ENCODE results near the gene ASPHD1. TPM values are rescaled to one million over a fixed set of nuclear protein-coding genes. Genes with fewer than 3 reads are reported as not detected.
A peak's percentile ranks its signal among the peaks of the same experiment; 100 is the strongest.

ASPHD1 gene
- total RNA-seq, 4 donors from 2014 or later, result 0.33 TPM; not detected in 3

DNA sequence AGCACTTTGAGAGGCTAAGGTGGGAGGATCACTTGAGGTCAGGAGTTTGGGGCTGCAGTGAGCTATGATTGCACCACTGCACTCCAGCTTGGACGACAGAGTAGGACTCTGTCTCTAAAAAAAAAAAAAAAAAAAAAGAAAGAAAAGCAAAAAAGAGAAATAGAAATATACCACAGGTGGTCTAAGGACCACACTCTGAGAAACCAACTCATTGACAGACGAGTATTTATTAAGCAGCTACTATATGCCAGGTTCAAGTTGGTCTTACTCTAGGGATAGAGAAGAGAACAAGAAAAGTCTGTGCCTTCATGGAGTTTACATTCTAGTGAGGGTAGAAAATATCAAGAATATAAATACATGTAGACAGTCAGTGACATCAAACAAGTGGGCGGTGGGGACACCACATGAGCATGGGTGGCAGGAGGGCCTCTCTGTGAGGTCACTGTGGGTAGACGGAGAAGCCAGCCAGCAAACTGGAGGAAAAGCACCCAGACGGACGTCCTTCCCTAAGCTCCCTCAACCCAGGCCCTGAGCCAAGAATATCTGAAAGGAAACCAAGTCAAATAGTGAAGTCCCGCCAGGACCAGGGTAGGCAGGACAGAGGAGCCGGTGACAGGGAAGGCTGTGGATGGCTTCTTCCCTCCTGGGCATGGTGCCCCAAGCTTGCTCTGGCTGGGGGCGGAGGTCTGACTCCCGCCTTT is 42.0 kb upstream of the ASPHD1 start:
- intact Hi-C loops (cut with DNase I), result no loop called here
- 76% methylated on average over 10 of the region's 10 CpGs for WGBS
- no peak overlapping the region for H3K27ac ChIP-seq (replicated peaks in 1 of 4)
- DNase-seq (ENCODE audit: extremely low spot score), result no peak
- no peaks in the 10 kb centered on the region for H3K9me3 ChIP-seq
- peaks cover 17 to 25% (median 22%) of the 10 kb centered on the region in 4 donors for H3K4me1 ChIP-seq
- TF ChIP-seq POLR2A (IDR thresholded peaks at IDR 0.05; ENCODE audit: low read depth) (no peak), POLR2AphosphoS5 (IDR thresholded peaks at IDR 0.05) (no peak), EP300 (IDR thresholded peaks at IDR 0.05) (no peak)
- no peak overlapping the region for H3K4me3 ChIP-seq
- peaks cover 19 to 37% (median 31%) of the 10 kb centered on the region in 4 donors for H3K36me3 ChIP-seq
- no peaks in the 10 kb centered on the region for H3K27me3 ChIP-seq

DNA sequence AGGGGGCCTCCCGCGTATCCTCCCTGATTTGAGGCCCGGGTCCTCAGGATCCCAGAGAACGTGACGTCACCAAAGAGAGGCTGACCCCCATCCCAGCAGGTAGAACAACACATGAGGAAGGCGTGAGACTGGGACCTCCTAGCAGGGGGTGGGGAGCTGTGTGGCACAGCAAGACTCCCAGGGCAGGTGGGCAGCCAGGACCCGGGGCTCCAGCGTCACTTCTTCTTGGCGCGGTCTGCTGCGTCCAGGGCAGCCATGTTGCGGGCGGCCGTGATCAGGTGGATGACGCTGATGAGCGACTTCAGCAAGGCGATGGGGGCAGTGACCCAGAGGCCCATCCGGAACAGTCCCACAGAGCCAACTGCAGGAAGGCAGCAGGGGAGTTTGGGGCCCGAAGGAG is 41.3 kb upstream of the ASPHD1 start:
- Histone ChIP-seq H3K27ac (replicated peaks in 1 of 4) (no peak overlapping the region), H3K9me3 (no peaks in the 10 kb centered on the region), H3K4me3 (no peak overlapping the region), H3K27me3 (no peaks in the 10 kb centered on the region), H3K36me3 (peaks cover 19 to 37% (median 31%) of the 10 kb centered on the region in 4 donors), H3K4me1 (peaks cover 17 to 30% (median 28%) of the 10 kb centered on the region in 4 donors)
- DNase-seq (ENCODE audit: extremely low spot score), result no peak
- no peak for TF ChIP-seq POLR2AphosphoS5 (IDR thresholded peaks at IDR 0.05)
- no peak for TF ChIP-seq POLR2A (IDR thresholded peaks at IDR 0.05; ENCODE audit: low read depth)
- TF ChIP-seq, protein P1, sequence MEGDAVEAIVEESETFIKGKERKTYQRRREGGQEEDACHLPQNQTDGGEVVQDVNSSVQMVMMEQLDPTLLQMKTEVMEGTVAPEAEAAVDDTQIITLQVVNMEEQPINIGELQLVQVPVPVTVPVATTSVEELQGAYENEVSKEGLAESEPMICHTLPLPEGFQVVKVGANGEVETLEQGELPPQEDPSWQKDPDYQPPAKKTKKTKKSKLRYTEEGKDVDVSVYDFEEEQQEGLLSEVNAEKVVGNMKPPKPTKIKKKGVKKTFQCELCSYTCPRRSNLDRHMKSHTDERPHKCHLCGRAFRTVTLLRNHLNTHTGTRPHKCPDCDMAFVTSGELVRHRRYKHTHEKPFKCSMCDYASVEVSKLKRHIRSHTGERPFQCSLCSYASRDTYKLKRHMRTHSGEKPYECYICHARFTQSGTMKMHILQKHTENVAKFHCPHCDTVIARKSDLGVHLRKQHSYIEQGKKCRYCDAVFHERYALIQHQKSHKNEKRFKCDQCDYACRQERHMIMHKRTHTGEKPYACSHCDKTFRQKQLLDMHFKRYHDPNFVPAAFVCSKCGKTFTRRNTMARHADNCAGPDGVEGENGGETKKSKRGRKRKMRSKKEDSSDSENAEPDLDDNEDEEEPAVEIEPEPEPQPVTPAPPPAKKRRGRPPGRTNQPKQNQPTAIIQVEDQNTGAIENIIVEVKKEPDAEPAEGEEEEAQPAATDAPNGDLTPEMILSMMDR (IDR thresholded peaks at IDR 0.05), result no peak
- no peak for TF ChIP-seq EP300 (IDR thresholded peaks at IDR 0.05)
- intact Hi-C loops (cut with DNase I), result no loop called here
- 95% methylated on average over 19 of the region's 19 CpGs for WGBS

DNA sequence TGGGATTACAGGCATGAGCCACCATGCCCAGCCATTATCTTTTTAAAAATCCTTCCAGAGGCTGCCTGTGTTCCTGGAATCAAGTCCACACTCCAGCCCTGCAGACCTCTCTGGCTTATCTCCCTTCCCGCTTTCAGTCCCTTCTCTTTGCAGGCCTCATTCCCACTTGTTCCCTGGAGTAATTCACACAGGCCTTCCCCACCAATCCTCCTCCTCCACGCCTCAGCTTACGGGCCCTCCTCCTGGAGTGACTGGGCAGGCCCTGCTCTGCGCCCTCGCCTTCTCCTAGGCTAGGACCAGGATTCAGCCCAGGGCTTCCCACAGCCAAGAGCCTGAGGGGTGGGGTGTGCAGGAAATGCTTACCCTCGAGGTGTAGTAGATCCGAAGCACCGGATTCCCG is 40.1 kb upstream of the ASPHD1 start:
- Histone ChIP-seq H3K4me3 (no peak overlapping the region), H3K9me3 (no peaks in the 10 kb centered on the region), H3K27ac (replicated peaks in 1 of 4) (no peak overlapping the region), H3K27me3 (no peaks in the 10 kb centered on the region), H3K36me3 (peaks cover 19 to 37% (median 31%) of the 10 kb centered on the region in 4 donors), H3K4me1 (peaks cover 17 to 31% (median 29%) of the 10 kb centered on the region in 4 donors)
- TF ChIP-seq, protein P1 (IDR thresholded peaks at IDR 0.05), result no peak
- TF ChIP-seq EP300 (IDR thresholded peaks at IDR 0.05) (no peak), POLR2AphosphoS5 (IDR thresholded peaks at IDR 0.05) (no peak), POLR2A (IDR thresholded peaks at IDR 0.05; ENCODE audit: low read depth) (no peak)
- no peak for DNase-seq (ENCODE audit: extremely low spot score)
- intact Hi-C loops (cut with DNase I), result loop anchor here (10.0 kb wide), 1 partner anchor 145 kb away; no protein-coding TSS in a partner anchor
- 87% methylated on average over 9 of the region's 9 CpGs for WGBS

DNA sequence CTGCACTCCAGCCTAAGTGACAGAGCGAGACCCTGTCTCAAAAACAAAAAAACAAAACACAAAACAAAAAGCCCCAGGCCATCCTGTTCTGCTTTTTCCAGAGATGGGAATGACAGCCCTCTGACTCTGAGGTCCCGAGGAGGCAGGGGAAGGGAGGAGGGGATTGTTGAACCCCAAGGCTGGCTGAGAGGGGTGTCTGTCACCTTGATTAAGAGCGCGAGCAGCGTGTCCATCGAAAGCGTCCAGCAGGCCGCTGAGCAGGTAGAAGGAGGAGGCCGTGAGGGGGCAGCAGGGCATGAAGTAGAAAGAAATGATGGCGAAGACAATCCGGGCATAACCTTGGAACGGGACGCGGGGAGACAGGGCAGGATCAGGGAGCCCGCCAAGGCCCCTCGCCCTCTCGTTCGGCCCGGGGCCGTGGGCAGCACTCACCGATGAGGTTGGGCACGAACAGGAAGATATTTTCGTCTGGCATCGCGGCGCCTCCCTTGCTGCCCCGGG is 37.9 kb upstream of the ASPHD1 start:
- intact Hi-C loops (cut with DNase I), result loop anchor here (10.0 kb wide), 1 partner anchor 142 kb away; no protein-coding TSS in a partner anchor
- no peak for DNase-seq (ENCODE audit: extremely low spot score)
- Histone ChIP-seq H3K27ac (replicated peaks in 1 of 4) (peak overlapping the region; percentile 85 to 94 (median 86)), H3K27me3 (no peaks in the 10 kb centered on the region), H3K9me3 (no peaks in the 10 kb centered on the region), H3K4me3 (peak overlapping the region; percentile 67 to 99 (median 78)), H3K4me1 (peaks cover 17 to 29% (median 26%) of the 10 kb centered on the region in 4 donors), H3K36me3 (peaks cover 19 to 37% (median 31%) of the 10 kb centered on the region in 4 donors)
- WGBS, result 2% methylated on average over 9 of the region's 27 CpGs
- TF ChIP-seq, protein P1 (IDR thresholded peaks at IDR 0.05), result no peak
- TF ChIP-seq POLR2AphosphoS5 (IDR thresholded peaks at IDR 0.05), result no peak
- TF ChIP-seq POLR2A (IDR thresholded peaks at IDR 0.05; ENCODE audit: low read depth), result no peak
- no peak for TF ChIP-seq EP300 (IDR thresholded peaks at IDR 0.05)
